GM12892 (cell line): ENCODE results near the gene ASIC2.

ENCODE experiments used
- POLR2AphosphoS5 ChIP-seq: IDR thresholded peaks from 2 replicates; pipeline ENCODE4 v1.6.1; 2011; ENCODE audit warnings: low read depth, low read length, control low read depth
- TAF1 ChIP-seq: IDR thresholded peaks from 2 replicates; pipeline ENCODE4 v1.6.1; 2011; ENCODE audit warnings: low read depth, mild to moderate bottlenecking, control low read depth, low read length, borderline replicate concordance

DNA sequence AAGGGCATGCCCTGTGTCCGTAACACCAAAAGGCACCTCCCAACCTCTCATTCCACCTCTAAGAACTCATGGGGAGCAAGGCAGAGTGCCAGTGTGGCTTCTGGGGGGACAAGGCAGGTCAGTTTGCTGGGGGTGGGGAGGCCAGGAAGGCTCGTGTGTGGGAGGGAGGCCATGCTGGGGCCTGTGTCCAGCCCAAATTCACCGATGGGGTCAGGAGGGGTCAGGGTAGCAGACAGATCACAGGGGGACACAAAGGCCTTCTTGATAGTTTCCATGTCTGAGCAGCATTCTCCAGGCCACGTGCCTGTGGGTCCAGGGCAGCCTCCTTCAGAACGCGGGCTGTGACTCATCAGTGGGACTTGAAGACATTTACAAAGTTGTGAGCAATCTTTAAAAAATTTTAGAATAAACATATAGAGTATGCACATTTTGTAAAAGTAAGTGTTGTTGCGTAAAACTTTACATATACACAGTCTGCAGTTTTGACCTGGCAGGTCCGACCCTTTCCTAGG lies 280.5 kb downstream of the ASIC2 start:
- TF ChIP-seq TAF1: no peak
- TF ChIP-seq POLR2AphosphoS5: no peak
